H1 (cell line): Measurements from ENCODE around the gene GSDME. TPM values are rescaled to one million over a fixed set of nuclear protein-coding genes. Genes with fewer than 3 reads are reported as not detected.

Source experiments
- CTCF ChIA-PET: fragments of 300-600 bp; sonication (Branson Sonifier 250); formaldehyde crosslinking; loops from one replicate; lab custom pipeline; 2021; ENCODE audit not compliant: partially characterized antibody; lab: Charles Lee
- POLR2A ChIA-PET: fragments of 300-600 bp; sonication (Branson Sonifier 250); formaldehyde crosslinking; loops from one replicate; lab custom pipeline; 2021; ENCODE audit warnings: inconsistent platforms; ENCODE audit not compliant: partially characterized antibody; lab: Charles Lee
- DNase-seq, 2 experiments: peaks; one replicate each; pipeline versions ENCODE4 v3.0.0 to v3.0.0-alpha.2; 2010 to 2022; ENCODE audit warnings: low spot score in 2 of 2, low read depth in 1 of 2, mixed read lengths in 1 of 2
- FAIRE-seq: peaks from 2 replicates; lab custom pipeline; 2011; peaks lifted over from hg19 to GRCh38; lab: Jason Lieb, UNC
- H2AFZ ChIP-seq: 2 replicates; pipeline ENCODE4 v1.8.1; 2012; ENCODE audit warnings: low read length, inconsistent platforms
- H2AK5ac ChIP-seq: 2 replicates; pipeline ENCODE4 v1.6.1; 2013; ENCODE audit warnings: low read depth, low read length
- H2BK120ac ChIP-seq: replicated peaks from 2 replicates; pipeline ENCODE3; 2013; ENCODE audit warnings: low read depth, low read length, inconsistent platforms
- H2BK12ac ChIP-seq: 2 replicates; pipeline ENCODE4 v1.6.1; 2013; ENCODE audit warnings: low read depth, low read length
- H2BK15ac ChIP-seq: 2 replicates; pipeline ENCODE4 v1.6.1; 2013; ENCODE audit warnings: low read length
- H2BK20ac ChIP-seq: 2 replicates; pipeline ENCODE4 v1.6.1; 2013; ENCODE audit warnings: low read length
- H2BK5ac ChIP-seq: 2 replicates; pipeline ENCODE4 v1.6.1; 2013; ENCODE audit warnings: low read depth, low read length
- H3K14ac ChIP-seq: 2 replicates; pipeline ENCODE4 v1.6.1; 2013; ENCODE audit warnings: inconsistent platforms; ENCODE audit not compliant: insufficient read length
- H3K18ac ChIP-seq: 2 replicates; pipeline ENCODE4 v1.6.1; 2013; ENCODE audit warnings: low read length; ENCODE audit errors: extremely low read depth
- H3K23ac ChIP-seq: 2 replicates; pipeline ENCODE4 v1.6.1; 2013; ENCODE audit warnings: inconsistent platforms; ENCODE audit not compliant: insufficient read length
- H3K23me2 ChIP-seq: 2 replicates; pipeline ENCODE4 v1.6.1; 2013; ENCODE audit warnings: low read depth, low read length
- H3K27ac ChIP-seq: 2 replicates; pipeline ENCODE4 v1.6.1; 2011; ENCODE audit warnings: low read depth, low read length, inconsistent platforms
- H3K27me3 ChIP-seq, 4 experiments: replicated peaks in 1 of 4; 1 replicate in 1 of 4; 2 replicates in 3 of 4; pipeline versions ENCODE4 v1.6.1 to v1.8.1; 2011 to 2013; ENCODE audit warnings: low read length in 3 of 4, mild to moderate bottlenecking in 3 of 4, inconsistent platforms in 2 of 4, mixed read lengths in 2 of 4, moderate library complexity in 1 of 4; ENCODE audit not compliant: control insufficient read depth in 3 of 4, insufficient read depth in 3 of 4; ENCODE audit errors: extremely low read depth in 1 of 4
- H3K36me3 ChIP-seq, 4 experiments: 2 replicates each; pipeline versions ENCODE4 v1.6.1 to v1.8.1; 2011 to 2013; ENCODE audit warnings: mild to moderate bottlenecking in 4 of 4, low read length in 3 of 4, moderate library complexity in 2 of 4, control low read depth in 1 of 4, inconsistent platforms in 1 of 4; ENCODE audit not compliant: insufficient read depth in 4 of 4, control insufficient read depth in 2 of 4
- H3K4ac ChIP-seq: replicated peaks from 2 replicates; pipeline ENCODE3; 2013; ENCODE audit warnings: low read length, low read depth, mixed read lengths, inconsistent platforms; ENCODE audit not compliant: insufficient read length
- H3K4me1 ChIP-seq, 4 experiments: replicated peaks in 1 of 4; 1 replicate in 1 of 4; 2 replicates in 3 of 4; pipeline versions ENCODE4 v1.6.1 to v1.8.1; 2011 to 2013; ENCODE audit warnings: low read length in 3 of 4, inconsistent platforms in 2 of 4, mixed read lengths in 1 of 4; ENCODE audit not compliant: insufficient read depth in 4 of 4, control insufficient read depth in 3 of 4
- H3K4me2 ChIP-seq, 2 experiments: 2 replicates each; pipeline versions ENCODE4 v1.6.1 to v1.8.1; 2011 to 2013; ENCODE audit warnings: low read depth in 2 of 2, low read length in 2 of 2, control low read depth in 1 of 2, inconsistent platforms in 1 of 2, mild to moderate bottlenecking in 1 of 2; ENCODE audit not compliant: insufficient read depth in 1 of 2
- H3K4me3 ChIP-seq, 4 experiments: fragments of 200-600, 300-600 bp in 1 of 4; sonication (generic), shearing (Covaris generic), sonication (Bioruptor Twin) in 1 of 4; 2 replicates each; pipeline versions ENCODE4 v1.5.1 to v1.8.1; 2011 to 2016; ENCODE audit warnings: low read length in 4 of 4, low read depth in 3 of 4, control low read depth in 2 of 4, inconsistent platforms in 2 of 4, mild to moderate bottlenecking in 2 of 4, mixed read lengths in 1 of 4, moderate library complexity in 1 of 4; ENCODE audit not compliant: insufficient read depth in 2 of 4; ENCODE audit errors: extremely low read depth in 1 of 4
- H3K56ac ChIP-seq: replicated peaks from 2 replicates; pipeline ENCODE3; 2013; ENCODE audit warnings: low read depth, mild to moderate bottlenecking, mixed read lengths, low read length, inconsistent platforms; ENCODE audit not compliant: insufficient read length
- H3K79me1 ChIP-seq: 2 replicates; pipeline ENCODE4 v1.6.1; 2013; ENCODE audit warnings: low read depth, low read length, control low read depth
- H3K79me2 ChIP-seq, 2 experiments: 2 replicates each; pipeline versions ENCODE4 v1.6.1 to v1.8.1; 2012 to 2013; ENCODE audit warnings: low read length in 2 of 2, mild to moderate bottlenecking in 2 of 2, inconsistent platforms in 1 of 2; ENCODE audit not compliant: insufficient read depth in 2 of 2, control insufficient read depth in 1 of 2
- H3K9ac ChIP-seq, 4 experiments: replicated peaks in 1 of 4; 1 replicate in 1 of 4; 2 replicates in 3 of 4; pipeline versions ENCODE4 v1.6.1 to v1.8.1; 2011 to 2013; ENCODE audit warnings: low read depth in 3 of 4, low read length in 3 of 4, control low read depth in 2 of 4, mild to moderate bottlenecking in 2 of 4, moderate library complexity in 2 of 4, inconsistent platforms in 1 of 4; ENCODE audit errors: extremely low read depth in 1 of 4
- H3K9me3 ChIP-seq, 2 experiments: 2 replicates each; pipeline versions ENCODE4 v1.6.1 to v1.8.1; 2012 to 2013; ENCODE audit warnings: mild to moderate bottlenecking in 2 of 2, moderate library complexity in 2 of 2, control low read depth in 1 of 2, inconsistent platforms in 1 of 2, low read depth in 1 of 2, low read length in 1 of 2, mixed read lengths in 1 of 2; ENCODE audit not compliant: insufficient read depth in 2 of 2
- H4K20me1 ChIP-seq, 2 experiments: replicated peaks in 1 of 2; 2 replicates each; pipeline versions ENCODE3 to v1.8.1; 2011 to 2013; ENCODE audit warnings: inconsistent platforms in 2 of 2, low read length in 2 of 2, mild to moderate bottlenecking in 1 of 2; ENCODE audit not compliant: insufficient read depth in 2 of 2, control insufficient read depth in 1 of 2
- H4K5ac ChIP-seq: 2 replicates; pipeline ENCODE4 v1.6.1; 2013; ENCODE audit warnings: low read length, low read depth, mixed read lengths, inconsistent platforms; ENCODE audit not compliant: insufficient read length
- H4K8ac ChIP-seq: 2 replicates; pipeline ENCODE4 v1.8.0; 2013; ENCODE audit warnings: mild to moderate bottlenecking, moderate library complexity, low read length, inconsistent platforms; ENCODE audit not compliant: insufficient read depth; ENCODE audit errors: extremely low read depth
- H4K91ac ChIP-seq: replicated peaks from 2 replicates; pipeline ENCODE3; 2013; ENCODE audit warnings: low read length, mixed read lengths, inconsistent platforms; ENCODE audit not compliant: insufficient read length
- BACH1 ChIP-seq: IDR thresholded peaks from 2 replicates; pipeline ENCODE4 v1.6.1; 2012; ENCODE audit warnings: low read length, improper control_type of control experiment
- MAFK ChIP-seq: IDR thresholded peaks from 2 replicates; pipeline ENCODE4 v1.6.1; 2012; ENCODE audit warnings: low read depth, mild to moderate bottlenecking, improper control_type of control experiment, low read length
- TEAD4 ChIP-seq: IDR thresholded peaks from 2 replicates; pipeline ENCODE4 v1.6.1; 2012; ENCODE audit warnings: low read depth, low read length, inconsistent platforms, mixed read lengths
- WGBS, 2 experiments: shearing (Covaris generic) in 1 of 2; methylation state at CpG; one replicate each; pipeline versions ENCODE4 v1.1.6 to v1.1.7; 2013 to 2015; ENCODE audit warnings: low lambda C conversion rate in 2 of 2, mixed read lengths in 2 of 2, inconsistent platforms in 1 of 2, low coverage in 1 of 2, missing lambda C conversion rate in 1 of 2; ENCODE audit not compliant: insufficient replicate concordance in 2 of 2, insufficient coverage in 1 of 2, insufficient read length in 1 of 2; ENCODE audit errors: extremely low coverage in 1 of 2, missing lambda C conversion rate in 1 of 2; 5-methylcytosine and 5-hydroxymethylcytosine counted together
- polyA plus RNA-seq, 7 experiments: library from polyadenylated mRNA; depleted of rRNA in 3 of 7; stranded (reverse) in 5 of 7; unstranded in 2 of 7; fragments of >200 nt in 5 of 7; fragments of 200-250 nt in 2 of 7; gene quantifications; 1 replicate in 5 of 7; 2 replicates in 1 of 7; 4 replicates in 1 of 7; pipeline versions ENCODE4 v1.2.1 to v1.2.3, GENCODE V29; 2011 to 2013; ENCODE audit warnings: missing spikeins in 2 of 7, mixed read lengths in 2 of 7
- total RNA-seq: library from RNA; stranded (reverse); fragmentation: NEBNext Ultra II Directional; extraction: Animal tissue kit (Norgen Biotek cat#: 25700); gene quantifications from 2 replicates; pipeline ENCODE4 v1.2.1, GENCODE V29; 2021

Gene GSDME
- total and polyA plus RNA-seq, 2 of the 8 experiments (the other 6 are each of a cell fraction or from before 2014, with no cell fraction given) = 5.4 to 7.6 TPM

DNA sequence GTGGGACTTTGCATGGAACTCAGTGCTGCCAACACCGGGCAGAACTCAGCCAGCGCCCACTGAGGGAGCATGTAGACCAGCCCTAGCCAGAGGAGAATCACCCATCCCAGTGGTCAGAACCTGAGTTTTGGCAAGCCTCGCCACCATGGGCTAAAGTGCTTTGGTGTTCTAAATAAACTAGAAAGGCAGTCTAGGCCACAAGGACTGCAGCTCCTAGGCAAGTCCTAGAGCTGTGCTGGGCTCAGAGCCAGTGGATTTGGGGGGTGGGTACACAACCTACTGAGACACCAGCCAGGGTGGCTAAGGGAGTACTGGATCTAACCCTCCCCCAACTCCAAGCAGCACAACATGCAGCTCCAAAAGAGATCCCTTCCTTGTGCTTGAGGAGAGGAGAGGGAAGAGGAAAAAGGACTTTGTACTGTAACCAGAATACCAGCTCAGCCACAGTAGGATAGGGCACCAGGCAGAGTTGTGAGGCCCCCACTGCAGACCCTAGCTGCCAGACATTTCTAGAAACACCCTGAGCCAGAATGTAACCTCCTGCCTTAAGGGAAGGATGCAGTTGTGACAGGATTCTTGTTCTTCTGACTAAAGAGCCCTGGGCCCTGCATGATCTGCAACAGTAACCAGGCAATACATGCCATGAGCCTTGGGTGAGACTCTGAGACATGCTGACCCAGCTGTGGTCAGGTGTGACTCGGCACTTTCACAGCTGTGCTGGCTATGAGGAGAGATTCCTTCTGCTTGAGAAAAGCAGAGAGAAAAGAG, 24.4 kb downstream of the GSDME start:
- Histone ChIP-seq H3K56ac (no peak overlapping the region), H4K20me1 (no peaks in the 10 kb centered on the region), H3K9ac (no peak overlapping the region; a peak in 1 of 7 replicates), H3K79me2 (no peaks in the 10 kb centered on the region), H2AFZ (no peak overlapping the region), H3K4me2 (no peak overlapping the region), H3K9me3 (no peaks in the 10 kb centered on the region), H3K79me1 (no peaks in the 10 kb centered on the region), H4K91ac (no peak overlapping the region), H3K14ac (no peak overlapping the region), H2AK5ac (peak overlapping the region; percentile 24; the same call in 1 of the 2 replicates), H2BK20ac (no peak overlapping the region), H3K23me2 (no peaks in the 10 kb centered on the region), H2BK5ac (0 out of 2 replicates have a peak overlapping the region, but pooled peaks have one; percentile 44), H2BK120ac (no peak overlapping the region), H3K4me3 (no peak overlapping the region), H4K5ac (no peak overlapping the region), H3K36me3 (no peaks in the 10 kb centered on the region; a peak in 1 of 8 replicates), H3K18ac (no peak overlapping the region), H4K8ac (no peak overlapping the region), H2BK12ac (peak overlapping the region; percentile 39; the same call in 1 of the 2 replicates), H3K27me3 (no peaks in the 10 kb centered on the region), H3K4me1 (peaks cover 0 to 1% (median 0%) of the 10 kb centered on the region in 4 experiments; a peak in 1 of 7 replicates), H3K4ac (no peak overlapping the region), H3K27ac (no peak overlapping the region), H2BK15ac (no peak overlapping the region), H3K23ac (no peak overlapping the region)
- ChIA-PET CTCF (interaction anchor here (1.1 to 1.8 kb wide), 2 partner anchors 10 to 17 kb away, joined by 3 to 9 read pairs; no protein-coding TSS in a partner anchor), POLR2A (no interaction called here)
- TF ChIP-seq BACH1 (peak; percentile 94), TEAD4 (no peak), MAFK (peak; percentile 77; the same call in 1 of the 2 replicates)
- 95% methylated on average over 4 of the region's 4 CpGs; no CpG with 5 or more reads in 1 of the 2 experiments for WGBS, 2 experiments
- no peak for FAIRE-seq
- no peak for DNase-seq
